RPMI8226 (cell line): ENCODE measurements around the gene CLDN15.
A peak's percentile ranks its signal among the peaks of the same experiment; 100 is the strongest.

Experiments
- DNase-seq: peaks from one replicate; pipeline ENCODE4 v3.0.0-alpha.2; 2015

The CLDN15 gene

GRCh38 chr7:101197991-101198390 lies 39.6 kb downstream of the CLDN15 start:
- DNase-seq, result no peak

GRCh38 chr7:101195884-101196283 lies 41.7 kb downstream of the CLDN15 start:
- DNase-seq, result no peak

GRCh38 chr7:101189109-101189508 lies 48.5 kb downstream of the CLDN15 start:
- DNase-seq, result no peak

- DNase-seq, result peak; percentile 54
Measured at GRCh38 chr7:101186844-101187428, 50.7 kb downstream of the CLDN15 start.

- no peak for DNase-seq
Measured at GRCh38 chr7:101186194-101186593, 51.4 kb downstream of the CLDN15 start.

GRCh38 chr7:101185258-101185839 lies 52.3 kb downstream of the CLDN15 start:
- no peak for DNase-seq
